Neural progenitor cell (in vitro differentiated cells): ENCODE results near the gene ADH7. TPM values are rescaled to one million over a fixed set of nuclear protein-coding genes. Genes with fewer than 3 reads are reported as not detected.

Experiments
- DNase-seq: peaks from one replicate; pipeline ENCODE4 v3.0.0-alpha.2; 2016; ENCODE audit warnings: low spot score
- H2AFZ ChIP-seq: fragments of 200-600 bp; sonication (generic); replicated peaks from 2 replicates; pipeline ENCODE4 v1.6.1; 2016; ENCODE audit warnings: antibody characterized with exemption
- H3F3A ChIP-seq: fragments of 200-600 bp; sonication (generic); 2 replicates; pipeline ENCODE4 v1.6.1; 2016; ENCODE audit warnings: antibody characterized with exemption, low read depth
- H3K27ac ChIP-seq: fragments of 200-600 bp; sonication (generic); 2 replicates; pipeline ENCODE4 v1.5.1; 2016; ENCODE audit warnings: mild to moderate bottlenecking
- H3K27me3 ChIP-seq: fragments of 200-600 bp; sonication (generic); 2 replicates; pipeline ENCODE4 v1.6.1; 2016; ENCODE audit warnings: mild to moderate bottlenecking, moderate library complexity
- H3K36me3 ChIP-seq: fragments of 200-600 bp; sonication (generic); 2 replicates; pipeline ENCODE4 v1.5.1; 2016
- H3K4me1 ChIP-seq: fragments of 200-600 bp; sonication (generic); 2 replicates; pipeline ENCODE4 v1.6.1; 2016; ENCODE audit warnings: mixed run types
- H3K4me2 ChIP-seq: fragments of 200-600 bp; sonication (generic); 2 replicates; pipeline ENCODE4 v1.6.1; 2016
- H3K4me3 ChIP-seq: fragments of 200-600 bp; sonication (generic); 2 replicates; pipeline ENCODE4 v1.5.1; 2016
- H3K79me2 ChIP-seq: fragments of 200-600 bp; sonication (generic); 2 replicates; pipeline ENCODE4 v1.6.1; 2016; ENCODE audit warnings: low read depth
- H3K9ac ChIP-seq: fragments of 200-600 bp; sonication (generic); 2 replicates; pipeline ENCODE4 v1.6.1; 2016
- H3K9me3 ChIP-seq: fragments of 200-600 bp; sonication (generic); 2 replicates; pipeline ENCODE4 v1.5.1; 2016; ENCODE audit warnings: low read depth
- H4K20me1 ChIP-seq: fragments of 200-600 bp; sonication (generic); 2 replicates; pipeline ENCODE4 v1.6.1; 2016; ENCODE audit warnings: low read depth
- H3K27ac Mint-ChIP-seq: 3 replicates; pipeline ENCODE4 v1.8.0; 2021; ENCODE audit warnings: mixed read lengths
- H3K27me3 Mint-ChIP-seq: 2 replicates; pipeline ENCODE4 v1.8.0; 2022; ENCODE audit warnings: low read depth, mild to moderate bottlenecking, inconsistent platforms, moderate library complexity, mixed read lengths; ENCODE audit not compliant: insufficient read depth
- H3K36me3 Mint-ChIP-seq: 3 replicates; pipeline ENCODE4 v1.8.0; 2021; ENCODE audit warnings: mixed read lengths
- H3K4me1 Mint-ChIP-seq: 3 replicates; pipeline ENCODE4 v1.8.0; 2021; ENCODE audit warnings: mixed read lengths
- H3K4me3 Mint-ChIP-seq: 3 replicates; pipeline ENCODE4 v1.8.0; 2021; ENCODE audit warnings: mild to moderate bottlenecking, moderate library complexity, mixed read lengths
- H3K9me3 Mint-ChIP-seq: 3 replicates; pipeline ENCODE4 v1.8.0; 2020; ENCODE audit warnings: mixed read lengths
- CTCF ChIP-seq: fragments of 200-600 bp; sonication (generic); IDR thresholded peaks from 2 replicates; pipeline ENCODE4 v1.5.1; 2017; ENCODE audit warnings: antibody characterized with exemption, mild to moderate bottlenecking
- EZH2 ChIP-seq: fragments of 200-600 bp; sonication (generic); IDR thresholded peaks from 2 replicates; pipeline ENCODE4 v1.6.1; 2017; ENCODE audit warnings: antibody characterized with exemption, mild to moderate bottlenecking, moderate library complexity
- EZH2phosphoT487 ChIP-seq: fragments of 200-600 bp; sonication (generic); IDR thresholded peaks from 2 replicates; pipeline ENCODE4 v1.6.1; 2017; ENCODE audit warnings: antibody characterized with exemption
- total RNA-seq: library from RNA; depleted of rRNA; stranded (reverse); fragments of >200 nt; gene quantifications from 2 replicates; pipeline ENCODE4 v1.2.3, GENCODE V29; 2015; ENCODE audit warnings: low replicate concordance

Gene ADH7
- total RNA-seq, 1 donor from 2014 or later, result not detected

GRCh38 chr4:99383399-99383798, 51.7 kb downstream of the ADH7 start:
- no peak overlapping the region for H3K9ac ChIP-seq
- no peak overlapping the region for H3K27ac ChIP-seq
- no peaks in the 10 kb centered on the region for H3K27me3 ChIP-seq
- H3K4me2 ChIP-seq, result no peak overlapping the region
- H4K20me1 ChIP-seq, result no peaks in the 10 kb centered on the region
- Mint-ChIP-seq H3K4me1 (no peaks in the 10 kb centered on the region), H3K9me3 (no peaks in the 10 kb centered on the region), H3K27me3 (peaks cover 3% of the 10 kb centered on the region), H3K4me3 (no peak overlapping the region), H3K36me3 (no peaks in the 10 kb centered on the region), H3K27ac (no peak overlapping the region)
- H3K79me2 ChIP-seq, result no peaks in the 10 kb centered on the region
- no peaks in the 10 kb centered on the region for H3K36me3 ChIP-seq
- TF ChIP-seq EZH2, result no peak
- no peak for TF ChIP-seq CTCF
- TF ChIP-seq EZH2phosphoT487, result no peak
- H3F3A ChIP-seq, result no peaks in the 10 kb centered on the region
- no peak overlapping the region for H2AFZ ChIP-seq
- H3K4me1 ChIP-seq, result no peaks in the 10 kb centered on the region
- no peak overlapping the region for H3K4me3 ChIP-seq
- no peak for DNase-seq
- H3K9me3 ChIP-seq, result no peaks in the 10 kb centered on the region

DNA sequence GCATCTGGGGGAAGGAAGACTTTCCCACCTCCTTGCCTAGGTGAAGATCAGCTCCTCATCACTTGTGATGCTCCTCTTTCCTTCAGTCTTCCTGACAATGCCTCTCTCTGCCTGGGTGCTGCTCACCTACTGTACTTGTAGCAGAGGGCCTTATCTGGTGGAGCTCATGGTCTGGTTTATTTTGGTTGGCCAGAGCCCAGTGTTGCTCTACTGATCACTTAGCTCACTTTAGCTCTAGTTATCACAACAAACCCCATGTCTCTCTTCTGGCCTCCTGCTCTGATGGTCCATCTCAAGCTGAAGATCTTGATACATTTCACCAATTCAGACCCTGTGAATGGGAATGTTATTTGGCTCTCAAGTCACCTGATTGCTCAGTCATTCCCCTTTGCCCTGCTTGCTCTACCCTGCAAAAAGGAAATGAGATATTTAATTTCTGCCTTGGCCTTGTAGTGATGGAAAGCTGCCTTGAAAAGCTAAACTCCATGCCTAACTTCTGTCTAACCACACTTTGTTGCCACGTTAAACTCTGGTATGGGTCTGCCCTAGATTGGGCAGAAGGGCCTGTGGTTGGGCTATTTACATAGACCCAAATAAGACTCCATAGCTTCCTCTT, 52.3 kb downstream of the ADH7 start:
- no peak overlapping the region for H3K4me3 Mint-ChIP-seq
- H3K27ac Mint-ChIP-seq, result no peak overlapping the region
- no peaks in the 10 kb centered on the region for H3K4me1 ChIP-seq
- H3K4me3 ChIP-seq, result no peak overlapping the region
- H3K36me3 Mint-ChIP-seq, result no peaks in the 10 kb centered on the region
- H3K36me3 ChIP-seq, result no peaks in the 10 kb centered on the region
- no peaks in the 10 kb centered on the region for H3F3A ChIP-seq
- H3K9ac ChIP-seq, result no peak overlapping the region
- peaks cover 2% of the 10 kb centered on the region for H3K27me3 Mint-ChIP-seq
- H3K4me2 ChIP-seq, result no peak overlapping the region
- no peak overlapping the region for H2AFZ ChIP-seq
- H3K9me3 Mint-ChIP-seq, result no peaks in the 10 kb centered on the region
- no peaks in the 10 kb centered on the region for H3K79me2 ChIP-seq
- H4K20me1 ChIP-seq, result no peaks in the 10 kb centered on the region
- H3K9me3 ChIP-seq, result no peaks in the 10 kb centered on the region
- no peaks in the 10 kb centered on the region for H3K27me3 ChIP-seq
- no peak for TF ChIP-seq EZH2
- no peaks in the 10 kb centered on the region for H3K4me1 Mint-ChIP-seq
- no peak overlapping the region for H3K27ac ChIP-seq
- DNase-seq, result no peak

GRCh38 chr4:99381588-99382175, 53.5 kb downstream of the ADH7 start:
- H3K36me3 Mint-ChIP-seq, result no peaks in the 10 kb centered on the region

More at GRCh38 chr4:99381588-99382175, 53.5 kb downstream of the ADH7 start:
- no peak for DNase-seq
- no peak overlapping the region for H2AFZ ChIP-seq
- Mint-ChIP-seq H3K27ac (no peak overlapping the region), H3K4me3 (no peak overlapping the region), H3K4me1 (no peaks in the 10 kb centered on the region), H3K27me3 (no peaks in the 10 kb centered on the region), H3K9me3 (no peaks in the 10 kb centered on the region)
- H3K9ac ChIP-seq, result no peak overlapping the region
- H3K36me3 ChIP-seq, result no peaks in the 10 kb centered on the region
- H3K79me2 ChIP-seq, result no peaks in the 10 kb centered on the region
- H3K4me2 ChIP-seq, result no peak overlapping the region
- no peak overlapping the region for H3K4me3 ChIP-seq
- TF ChIP-seq CTCF (no peak), EZH2 (no peak), EZH2phosphoT487 (no peak)
- H3F3A ChIP-seq, result no peaks in the 10 kb centered on the region
- no peaks in the 10 kb centered on the region for H4K20me1 ChIP-seq
- H3K4me1 ChIP-seq, result no peaks in the 10 kb centered on the region
- no peaks in the 10 kb centered on the region for H3K9me3 ChIP-seq
- H3K27me3 ChIP-seq, result no peaks in the 10 kb centered on the region
- no peak overlapping the region for H3K27ac ChIP-seq
